ENCODE measurements around the gene SLX9.

GRCh38 chr21:44932408-44933181 is 7.2 kb upstream of the SLX9 start:
- TF ChIP-seq, protein P1, sequence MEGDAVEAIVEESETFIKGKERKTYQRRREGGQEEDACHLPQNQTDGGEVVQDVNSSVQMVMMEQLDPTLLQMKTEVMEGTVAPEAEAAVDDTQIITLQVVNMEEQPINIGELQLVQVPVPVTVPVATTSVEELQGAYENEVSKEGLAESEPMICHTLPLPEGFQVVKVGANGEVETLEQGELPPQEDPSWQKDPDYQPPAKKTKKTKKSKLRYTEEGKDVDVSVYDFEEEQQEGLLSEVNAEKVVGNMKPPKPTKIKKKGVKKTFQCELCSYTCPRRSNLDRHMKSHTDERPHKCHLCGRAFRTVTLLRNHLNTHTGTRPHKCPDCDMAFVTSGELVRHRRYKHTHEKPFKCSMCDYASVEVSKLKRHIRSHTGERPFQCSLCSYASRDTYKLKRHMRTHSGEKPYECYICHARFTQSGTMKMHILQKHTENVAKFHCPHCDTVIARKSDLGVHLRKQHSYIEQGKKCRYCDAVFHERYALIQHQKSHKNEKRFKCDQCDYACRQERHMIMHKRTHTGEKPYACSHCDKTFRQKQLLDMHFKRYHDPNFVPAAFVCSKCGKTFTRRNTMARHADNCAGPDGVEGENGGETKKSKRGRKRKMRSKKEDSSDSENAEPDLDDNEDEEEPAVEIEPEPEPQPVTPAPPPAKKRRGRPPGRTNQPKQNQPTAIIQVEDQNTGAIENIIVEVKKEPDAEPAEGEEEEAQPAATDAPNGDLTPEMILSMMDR (conservative IDR thresholded peaks at IDR 0.05 in 1 of 2, IDR thresholded peaks at IDR 0.05 in 1 of 2; ENCODE audit: extremely low read depth in 1 of 2, insufficient read depth in 1 of 2, low read depth in 1 of 2, low read length in 2 of 2), result no peak
- TF ChIP-seq EZH2 (IDR thresholded peaks at IDR 0.05; ENCODE audit: borderline replicate concordance, low read length), result no peak
